WTC11 (cell line): Measurements from ENCODE around the gene DGCR8. TPM values are rescaled to one million over a fixed set of nuclear protein-coding genes. Genes with fewer than 3 reads are reported as not detected.
A peak's percentile ranks its signal among the peaks of the same experiment; 100 is the strongest.

Experiments
- ATAC-seq: fragments of 200-7000 bp; cut with Tn5 transposase; 2 replicates; pipeline ENCODE4 v1.10.0; 2021; ENCODE audit warnings: mild to moderate bottlenecking, moderate library complexity
- CTCF ChIA-PET: fragments of 300-600 bp; sonication (Branson Sonifier 250); formaldehyde crosslinking; loops from one replicate; lab custom pipeline; 2021; ENCODE audit warnings: antibody characterized with exemption; lab: Charles Lee
- POLR2A ChIA-PET: fragments of 350-600 bp; sonication (Branson Sonifier 250); formaldehyde crosslinking; loops from one replicate; lab custom pipeline; 2021; ENCODE audit warnings: antibody characterized with exemption; lab: Charles Lee
- DNase-seq: peaks from one replicate; pipeline ENCODE4 v3.0.0; 2021; ENCODE audit warnings: low spot score
- H3K27ac Mint-ChIP-seq: 2 replicates; pipeline ENCODE4 v1.8.0; 2021; ENCODE audit warnings: mixed read lengths
- H3K27me3 Mint-ChIP-seq: 2 replicates; pipeline ENCODE4 v1.8.0; 2021; ENCODE audit warnings: low read depth, mild to moderate bottlenecking, moderate library complexity, mixed read lengths
- H3K36me3 Mint-ChIP-seq: 2 replicates; pipeline ENCODE4 v1.8.0; 2021; ENCODE audit warnings: mixed read lengths
- H3K4me1 Mint-ChIP-seq: 2 replicates; pipeline ENCODE4 v1.8.0; 2022; ENCODE audit warnings: mixed read lengths
- H3K4me3 Mint-ChIP-seq: 2 replicates; pipeline ENCODE4 v1.8.0; 2021; ENCODE audit warnings: mild to moderate bottlenecking, moderate library complexity, mixed read lengths
- H3K9me3 Mint-ChIP-seq: 2 replicates; pipeline ENCODE4 v1.8.0; 2021; ENCODE audit warnings: mixed read lengths
- CREB1 ChIP-seq: sonication (generic); formaldehyde crosslinking; IDR thresholded peaks from 2 replicates; pipeline ENCODE4 v1.8.0; 2023; ENCODE audit warnings: mild to moderate bottlenecking, missing genetic modification reagents
- ELF4 ChIP-seq: sonication (generic); formaldehyde crosslinking; IDR thresholded peaks from 2 replicates; pipeline ENCODE4 v1.8.1; 2022; ENCODE audit warnings: low read depth, mild to moderate bottlenecking, moderate library complexity, missing genetic modification reagents
- KAT7 ChIP-seq: sonication (generic); formaldehyde crosslinking; IDR thresholded peaks from 2 replicates; pipeline ENCODE4 v1.8.1; 2023; ENCODE audit warnings: missing genetic modification reagents, mild to moderate bottlenecking, borderline replicate concordance
- OVOL2 ChIP-seq: fragments of 250-450 bp; sonication (Bioruptor Pico); IDR thresholded peaks from 2 replicates; pipeline ENCODE4 v1.9.0; 2021; ENCODE audit warnings: mild to moderate bottlenecking, borderline replicate concordance
- RORB ChIP-seq: fragments of 250-450 bp; sonication (Bioruptor Pico); IDR thresholded peaks from 2 replicates; pipeline ENCODE4 v1.9.0; 2021; ENCODE audit warnings: mild to moderate bottlenecking
- SP1 ChIP-seq: sonication (generic); formaldehyde crosslinking; conservative IDR thresholded peaks from 2 replicates; pipeline ENCODE4 v1.8.1; 2022; ENCODE audit warnings: missing genetic modification reagents
- TEAD1 ChIP-seq: sonication (generic); formaldehyde crosslinking; IDR thresholded peaks from 2 replicates; pipeline ENCODE4 v1.8.0; 2022; ENCODE audit warnings: mild to moderate bottlenecking, missing genetic modification reagents
- ZNF121 ChIP-seq: sonication (generic); formaldehyde crosslinking; IDR thresholded peaks from 2 replicates; pipeline ENCODE4 v1.8.0; 2023; ENCODE audit warnings: missing genetic modification reagents
- ZNF396 ChIP-seq: fragments of 250-450 bp; sonication (Bioruptor Pico); IDR thresholded peaks from 2 replicates; pipeline ENCODE4 v1.8.0; 2021; ENCODE audit warnings: mild to moderate bottlenecking, moderate library complexity, borderline replicate concordance
- ZNF671 ChIP-seq: fragments of 250-450 bp; sonication (Bioruptor Pico); IDR thresholded peaks from 2 replicates; pipeline ENCODE4 v1.8.0; 2021; ENCODE audit warnings: mild to moderate bottlenecking
- total RNA-seq: library from RNA; stranded (reverse); gene quantifications from 3 replicates; pipeline ENCODE4 v1.2.3, GENCODE V29; 2021
- TF ChIP-seq, protein P1 (sequence below): fragments of 250-450 bp; sonication (Bioruptor Pico); conservative IDR thresholded peaks from 2 replicates; pipeline ENCODE4 v1.9.0; 2021; ENCODE audit warnings: mild to moderate bottlenecking
- TF ChIP-seq, protein P2 (sequence below): sonication (generic); formaldehyde crosslinking; IDR thresholded peaks from 2 replicates; pipeline ENCODE4 v1.8.1; 2022; ENCODE audit warnings: low read depth, mild to moderate bottlenecking, moderate library complexity, missing genetic modification reagents, borderline replicate concordance
- TF ChIP-seq, protein P3 (sequence below): fragments of 200-600 bp; IDR thresholded peaks from 2 replicates; pipeline ENCODE4 v1.8.0; 2022; ENCODE audit warnings: antibody characterized with exemption
- TF ChIP-seq, protein P4 (sequence below): fragments of 250-450 bp; sonication (Bioruptor Pico); IDR thresholded peaks from 2 replicates; pipeline ENCODE4 v1.9.0; 2021; ENCODE audit warnings: mild to moderate bottlenecking
- TF ChIP-seq, protein P5 (sequence below): sonication (generic); formaldehyde crosslinking; IDR thresholded peaks from 2 replicates; pipeline ENCODE4 v1.8.1; 2023; ENCODE audit warnings: mild to moderate bottlenecking, missing genetic modification reagents, borderline replicate concordance

Gene DGCR8
- total RNA-seq, 1 experiment from 2014 or later = 55.0 TPM

DNA sequence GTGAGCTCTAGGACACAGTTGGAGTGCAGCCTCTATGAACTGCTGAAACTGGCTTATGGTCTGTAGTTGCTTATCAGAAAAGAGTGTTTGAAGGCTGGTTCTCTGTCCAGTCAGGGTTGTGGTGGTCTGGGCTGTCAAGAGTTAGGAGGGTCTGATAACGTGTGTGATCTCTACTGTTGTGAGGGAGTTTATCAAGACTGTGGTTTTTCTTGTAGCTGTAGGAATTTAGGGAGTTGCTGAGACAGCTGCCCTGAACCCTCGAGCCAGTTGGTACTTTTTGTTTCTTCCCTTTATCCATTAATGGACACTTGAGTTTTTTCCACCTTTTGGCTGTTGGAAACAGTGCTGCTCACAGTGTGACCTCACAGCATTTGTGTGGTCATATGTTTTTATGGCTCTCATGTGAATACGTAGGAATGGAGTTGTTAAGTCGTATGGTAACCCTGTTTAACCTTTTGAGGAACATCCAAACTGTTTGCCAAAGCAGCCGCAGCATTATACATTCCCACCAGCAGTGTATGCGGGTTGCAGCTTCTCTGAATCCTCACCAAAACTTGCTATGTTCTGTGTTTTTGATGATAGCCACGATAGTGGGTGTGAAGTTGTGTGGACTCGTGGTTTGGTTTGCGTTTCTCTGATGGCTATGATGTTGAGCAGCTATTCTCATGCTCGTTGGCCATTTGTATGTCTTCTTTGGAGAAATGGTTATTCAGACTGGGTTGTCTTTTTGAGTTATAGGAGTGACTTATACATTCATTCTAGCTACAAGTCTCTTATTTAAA, 20.9 kb upstream of the DGCR8 start:
- Mint-ChIP-seq H3K4me3 (no peak overlapping the region), H3K27me3 (no peaks in the 10 kb centered on the region; the same call in 1 of the 2 replicates), H3K4me1 (no peaks in the 10 kb centered on the region), H3K9me3 (no peaks in the 10 kb centered on the region), H3K27ac (peak overlapping the region; percentile 30; the same call in 1 of the 2 replicates)
- TF ChIP-seq ZNF121 (CRISPR knock-in tag) (no peak), ZNF396 (CRISPR knock-in tag) (no peak), SP1 (CRISPR knock-in tag) (no peak), TEAD1 (CRISPR knock-in tag) (no peak), ZNF671 (CRISPR knock-in tag) (no peak), OVOL2 (CRISPR knock-in tag) (no peak), RORB (no peak), KAT7 (no peak), CREB1 (CRISPR knock-in tag) (no peak), ELF4 (CRISPR knock-in tag) (no peak)
- TF ChIP-seq, protein P1, sequence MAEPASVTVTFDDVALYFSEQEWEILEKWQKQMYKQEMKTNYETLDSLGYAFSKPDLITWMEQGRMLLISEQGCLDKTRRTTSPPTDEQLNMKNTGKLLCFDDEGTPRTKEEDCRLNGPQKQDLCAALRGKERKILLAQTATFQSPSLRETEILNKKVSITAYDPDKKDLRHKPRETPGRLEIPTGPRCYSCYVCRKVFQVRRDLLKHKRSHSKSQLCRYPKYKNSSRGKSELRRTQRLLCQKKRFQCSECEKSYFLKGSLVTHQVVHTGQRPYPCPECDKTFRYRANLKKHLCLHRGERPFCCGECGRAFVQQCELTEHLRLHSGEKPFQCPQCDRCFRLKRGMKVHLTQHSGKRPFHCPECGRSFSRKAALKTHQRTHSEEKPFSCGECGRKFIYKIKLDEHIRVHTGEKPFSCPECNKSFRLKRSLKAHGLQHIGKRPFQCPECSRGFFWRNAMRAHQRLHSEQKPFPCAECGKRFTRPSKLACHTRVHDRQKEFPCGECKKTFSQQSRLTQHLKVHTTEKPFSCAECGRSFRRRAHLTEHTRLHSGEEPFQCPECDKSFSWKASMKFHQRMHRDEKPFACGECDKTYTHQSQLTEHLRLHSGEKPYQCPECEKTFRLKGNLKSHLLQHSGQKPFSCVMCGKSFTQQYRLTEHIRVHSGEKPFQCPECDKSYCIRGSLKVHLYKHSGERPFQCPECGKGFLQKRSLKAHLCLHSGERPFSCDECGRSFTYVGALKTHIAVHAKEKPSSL (CRISPR knock-in tag) = no peak
- TF ChIP-seq, protein P2, sequence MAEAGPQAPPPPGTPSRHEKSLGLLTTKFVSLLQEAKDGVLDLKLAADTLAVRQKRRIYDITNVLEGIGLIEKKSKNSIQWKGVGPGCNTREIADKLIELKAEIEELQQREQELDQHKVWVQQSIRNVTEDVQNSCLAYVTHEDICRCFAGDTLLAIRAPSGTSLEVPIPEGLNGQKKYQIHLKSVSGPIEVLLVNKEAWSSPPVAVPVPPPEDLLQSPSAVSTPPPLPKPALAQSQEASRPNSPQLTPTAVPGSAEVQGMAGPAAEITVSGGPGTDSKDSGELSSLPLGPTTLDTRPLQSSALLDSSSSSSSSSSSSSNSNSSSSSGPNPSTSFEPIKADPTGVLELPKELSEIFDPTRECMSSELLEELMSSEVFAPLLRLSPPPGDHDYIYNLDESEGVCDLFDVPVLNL (CRISPR knock-in tag) = no peak
- TF ChIP-seq, protein P3, sequence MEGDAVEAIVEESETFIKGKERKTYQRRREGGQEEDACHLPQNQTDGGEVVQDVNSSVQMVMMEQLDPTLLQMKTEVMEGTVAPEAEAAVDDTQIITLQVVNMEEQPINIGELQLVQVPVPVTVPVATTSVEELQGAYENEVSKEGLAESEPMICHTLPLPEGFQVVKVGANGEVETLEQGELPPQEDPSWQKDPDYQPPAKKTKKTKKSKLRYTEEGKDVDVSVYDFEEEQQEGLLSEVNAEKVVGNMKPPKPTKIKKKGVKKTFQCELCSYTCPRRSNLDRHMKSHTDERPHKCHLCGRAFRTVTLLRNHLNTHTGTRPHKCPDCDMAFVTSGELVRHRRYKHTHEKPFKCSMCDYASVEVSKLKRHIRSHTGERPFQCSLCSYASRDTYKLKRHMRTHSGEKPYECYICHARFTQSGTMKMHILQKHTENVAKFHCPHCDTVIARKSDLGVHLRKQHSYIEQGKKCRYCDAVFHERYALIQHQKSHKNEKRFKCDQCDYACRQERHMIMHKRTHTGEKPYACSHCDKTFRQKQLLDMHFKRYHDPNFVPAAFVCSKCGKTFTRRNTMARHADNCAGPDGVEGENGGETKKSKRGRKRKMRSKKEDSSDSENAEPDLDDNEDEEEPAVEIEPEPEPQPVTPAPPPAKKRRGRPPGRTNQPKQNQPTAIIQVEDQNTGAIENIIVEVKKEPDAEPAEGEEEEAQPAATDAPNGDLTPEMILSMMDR = no peak
- TF ChIP-seq, protein P4, sequence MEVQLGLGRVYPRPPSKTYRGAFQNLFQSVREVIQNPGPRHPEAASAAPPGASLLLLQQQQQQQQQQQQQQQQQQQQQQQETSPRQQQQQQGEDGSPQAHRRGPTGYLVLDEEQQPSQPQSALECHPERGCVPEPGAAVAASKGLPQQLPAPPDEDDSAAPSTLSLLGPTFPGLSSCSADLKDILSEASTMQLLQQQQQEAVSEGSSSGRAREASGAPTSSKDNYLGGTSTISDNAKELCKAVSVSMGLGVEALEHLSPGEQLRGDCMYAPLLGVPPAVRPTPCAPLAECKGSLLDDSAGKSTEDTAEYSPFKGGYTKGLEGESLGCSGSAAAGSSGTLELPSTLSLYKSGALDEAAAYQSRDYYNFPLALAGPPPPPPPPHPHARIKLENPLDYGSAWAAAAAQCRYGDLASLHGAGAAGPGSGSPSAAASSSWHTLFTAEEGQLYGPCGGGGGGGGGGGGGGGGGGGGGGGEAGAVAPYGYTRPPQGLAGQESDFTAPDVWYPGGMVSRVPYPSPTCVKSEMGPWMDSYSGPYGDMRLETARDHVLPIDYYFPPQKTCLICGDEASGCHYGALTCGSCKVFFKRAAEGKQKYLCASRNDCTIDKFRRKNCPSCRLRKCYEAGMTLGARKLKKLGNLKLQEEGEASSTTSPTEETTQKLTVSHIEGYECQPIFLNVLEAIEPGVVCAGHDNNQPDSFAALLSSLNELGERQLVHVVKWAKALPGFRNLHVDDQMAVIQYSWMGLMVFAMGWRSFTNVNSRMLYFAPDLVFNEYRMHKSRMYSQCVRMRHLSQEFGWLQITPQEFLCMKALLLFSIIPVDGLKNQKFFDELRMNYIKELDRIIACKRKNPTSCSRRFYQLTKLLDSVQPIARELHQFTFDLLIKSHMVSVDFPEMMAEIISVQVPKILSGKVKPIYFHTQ = no peak
- TF ChIP-seq, protein P5, sequence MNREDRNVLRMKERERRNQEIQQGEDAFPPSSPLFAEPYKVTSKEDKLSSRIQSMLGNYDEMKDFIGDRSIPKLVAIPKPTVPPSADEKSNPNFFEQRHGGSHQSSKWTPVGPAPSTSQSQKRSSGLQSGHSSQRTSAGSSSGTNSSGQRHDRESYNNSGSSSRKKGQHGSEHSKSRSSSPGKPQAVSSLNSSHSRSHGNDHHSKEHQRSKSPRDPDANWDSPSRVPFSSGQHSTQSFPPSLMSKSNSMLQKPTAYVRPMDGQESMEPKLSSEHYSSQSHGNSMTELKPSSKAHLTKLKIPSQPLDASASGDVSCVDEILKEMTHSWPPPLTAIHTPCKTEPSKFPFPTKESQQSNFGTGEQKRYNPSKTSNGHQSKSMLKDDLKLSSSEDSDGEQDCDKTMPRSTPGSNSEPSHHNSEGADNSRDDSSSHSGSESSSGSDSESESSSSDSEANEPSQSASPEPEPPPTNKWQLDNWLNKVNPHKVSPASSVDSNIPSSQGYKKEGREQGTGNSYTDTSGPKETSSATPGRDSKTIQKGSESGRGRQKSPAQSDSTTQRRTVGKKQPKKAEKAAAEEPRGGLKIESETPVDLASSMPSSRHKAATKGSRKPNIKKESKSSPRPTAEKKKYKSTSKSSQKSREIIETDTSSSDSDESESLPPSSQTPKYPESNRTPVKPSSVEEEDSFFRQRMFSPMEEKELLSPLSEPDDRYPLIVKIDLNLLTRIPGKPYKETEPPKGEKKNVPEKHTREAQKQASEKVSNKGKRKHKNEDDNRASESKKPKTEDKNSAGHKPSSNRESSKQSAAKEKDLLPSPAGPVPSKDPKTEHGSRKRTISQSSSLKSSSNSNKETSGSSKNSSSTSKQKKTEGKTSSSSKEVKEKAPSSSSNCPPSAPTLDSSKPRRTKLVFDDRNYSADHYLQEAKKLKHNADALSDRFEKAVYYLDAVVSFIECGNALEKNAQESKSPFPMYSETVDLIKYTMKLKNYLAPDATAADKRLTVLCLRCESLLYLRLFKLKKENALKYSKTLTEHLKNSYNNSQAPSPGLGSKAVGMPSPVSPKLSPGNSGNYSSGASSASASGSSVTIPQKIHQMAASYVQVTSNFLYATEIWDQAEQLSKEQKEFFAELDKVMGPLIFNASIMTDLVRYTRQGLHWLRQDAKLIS (CRISPR knock-in tag) = no peak
- TF ChIP-seq, all 79 proteins: peak for 0
- no peak for ATAC-seq
- POLR2A ChIA-PET = no interaction called here
- CTCF ChIA-PET = interaction anchor here (0.7 kb wide), 1 partner anchor 73 kb away, joined by 3 read pairs; no protein-coding TSS in a partner anchor
- DNase-seq = no peak
- H3K36me3 Mint-ChIP-seq = no peaks in the 10 kb centered on the region
